Measurements from ENCODE around the gene TCF12. TPM values are rescaled to one million over a fixed set of nuclear protein-coding genes. Genes with fewer than 3 reads are reported as not detected.

Gene TCF12
- total RNA-seq, 1 donor from 2014 or later, result 112 TPM

GRCh38 chr15:57298204-57298603, 379.8 kb downstream of the TCF12 start:
- Mint-ChIP-seq H3K9me3 (ENCODE audit: unreplicated experiment) (no peaks in the 10 kb centered on the region), H3K27ac (ENCODE audit: unreplicated experiment) (peak overlapping the region; percentile 67), H3K36me3 (ENCODE audit: low read depth, unreplicated experiment) (peaks cover 4% of the 10 kb centered on the region), H3K27me3 (ENCODE audit: low read depth, unreplicated experiment) (no peaks in the 10 kb centered on the region), H3K4me1 (ENCODE audit: low read depth, unreplicated experiment) (peaks cover 5% of the 10 kb centered on the region), H3K4me3 (ENCODE audit: unreplicated experiment) (no peak overlapping the region)
- H2AFZ ChIP-seq (ENCODE audit: low read depth, low read length), result no peak overlapping the region
- DNase-seq (ENCODE audit: low read depth) (peak; percentile 32), FAIRE-seq (no peak)
- H3K79me2 ChIP-seq (ENCODE audit: insufficient read depth, low read length), result no peaks in the 10 kb centered on the region
- H4K20me1 ChIP-seq (ENCODE audit: insufficient read depth, low read length), result no peaks in the 10 kb centered on the region
- TF ChIP-seq EZH2 (IDR thresholded peaks at IDR 0.05; ENCODE audit: insufficient read depth, low read length) (no peak), CTCF (IDR thresholded peaks at IDR 0.05; ENCODE audit: insufficient read depth, low read depth, low read length) (no peak)
- H3K9me3 ChIP-seq (ENCODE audit: insufficient read depth, low read depth, low read length), result no peaks in the 10 kb centered on the region
- H3K27ac ChIP-seq (ENCODE audit: low read depth, low read length), result no peak overlapping the region
- no peaks in the 10 kb centered on the region for H3K36me3 ChIP-seq (ENCODE audit: insufficient read depth, low read length)
- H3K4me3 ChIP-seq (ENCODE audit: insufficient read depth, low read depth, low read length), result no peak overlapping the region
- H3K9ac ChIP-seq (ENCODE audit: low read length), result no peak overlapping the region
- peaks cover 3% of the 10 kb centered on the region for H3K4me1 ChIP-seq (ENCODE audit: insufficient read depth, low read length)
- H3K27me3 ChIP-seq (ENCODE audit: insufficient read depth, low read length), result no peaks in the 10 kb centered on the region
- no peak overlapping the region for H3K4me2 ChIP-seq (ENCODE audit: low read length)

GRCh38 chr15:57298843-57299550, 380.6 kb downstream of the TCF12 start:
- no peak overlapping the region for H3K27ac Mint-ChIP-seq (ENCODE audit: unreplicated experiment)
- no peak overlapping the region for H2AFZ ChIP-seq (ENCODE audit: low read depth, low read length)
- DNase-seq (ENCODE audit: low read depth), result no peak

More at GRCh38 chr15:57298843-57299550, 380.6 kb downstream of the TCF12 start:
- peaks cover 3% of the 10 kb centered on the region for H3K4me1 ChIP-seq (ENCODE audit: insufficient read depth, low read length)
- no peak overlapping the region for H3K27ac ChIP-seq (ENCODE audit: low read depth, low read length)
- peaks cover 5% of the 10 kb centered on the region for H3K4me1 Mint-ChIP-seq (ENCODE audit: low read depth, unreplicated experiment)
- H3K9ac ChIP-seq (ENCODE audit: low read length), result no peak overlapping the region
- no peaks in the 10 kb centered on the region for H4K20me1 ChIP-seq (ENCODE audit: insufficient read depth, low read length)
- peaks cover 4% of the 10 kb centered on the region for H3K36me3 Mint-ChIP-seq (ENCODE audit: low read depth, unreplicated experiment)
- H3K36me3 ChIP-seq (ENCODE audit: insufficient read depth, low read length), result no peaks in the 10 kb centered on the region
- no peaks in the 10 kb centered on the region for H3K27me3 Mint-ChIP-seq (ENCODE audit: low read depth, unreplicated experiment)
- no peaks in the 10 kb centered on the region for H3K9me3 Mint-ChIP-seq (ENCODE audit: unreplicated experiment)
- no peak overlapping the region for H3K4me3 Mint-ChIP-seq (ENCODE audit: unreplicated experiment)
- TF ChIP-seq EZH2 (IDR thresholded peaks at IDR 0.05; ENCODE audit: insufficient read depth, low read length) (no peak), CTCF (IDR thresholded peaks at IDR 0.05; ENCODE audit: insufficient read depth, low read depth, low read length) (no peak)
- FAIRE-seq, result no peak
- no peaks in the 10 kb centered on the region for H3K9me3 ChIP-seq (ENCODE audit: insufficient read depth, low read depth, low read length)
- no peak overlapping the region for H3K4me2 ChIP-seq (ENCODE audit: low read length)
- no peaks in the 10 kb centered on the region for H3K27me3 ChIP-seq (ENCODE audit: insufficient read depth, low read length)
- no peaks in the 10 kb centered on the region for H3K79me2 ChIP-seq (ENCODE audit: insufficient read depth, low read length)
- H3K4me3 ChIP-seq (ENCODE audit: insufficient read depth, low read depth, low read length), result no peak overlapping the region
